Measurements from ENCODE around the gene RARG. TPM values are rescaled to one million over a fixed set of nuclear protein-coding genes. Genes with fewer than 3 reads are reported as not detected.

Gene RARG
- total and polyA plus RNA-seq, 2 of the 8 experiments (the other 6 are each of a cell fraction or from before 2014, with no cell fraction given): 68.6 to 68.9 TPM

DNA sequence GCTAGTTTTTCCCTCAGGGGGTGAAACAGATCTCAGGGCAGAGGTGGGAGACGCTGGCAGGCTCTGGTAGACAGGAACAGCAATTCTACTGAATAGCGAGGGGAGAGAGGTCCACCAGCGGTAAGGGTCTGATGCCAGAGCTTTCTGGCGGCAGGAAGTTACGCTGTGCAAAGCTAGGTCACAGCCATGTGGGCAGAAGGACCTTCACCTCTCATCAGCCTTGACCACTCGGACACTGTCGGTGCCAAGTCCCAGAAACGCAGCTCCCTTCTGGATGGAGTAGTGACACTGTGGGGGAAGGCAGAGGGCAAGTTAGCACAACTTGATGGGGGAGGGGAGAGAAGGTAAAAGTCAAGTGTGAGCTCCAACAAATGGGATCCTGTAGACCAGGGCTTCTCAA lies 61.8 kb downstream of the RARG start (continued):
- no peak for TF ChIP-seq RXRA (IDR thresholded peaks at IDR 0.05; ENCODE audit: insufficient read depth, low read depth, low read length)
- TF ChIP-seq TCF12 (IDR thresholded peaks at IDR 0.05; ENCODE audit: low read depth, low read length): no peak
- TF ChIP-seq NRF1 (IDR thresholded peaks at IDR 0.05; ENCODE audit: low read depth, low read length): no peak
- TF ChIP-seq, protein P1, sequence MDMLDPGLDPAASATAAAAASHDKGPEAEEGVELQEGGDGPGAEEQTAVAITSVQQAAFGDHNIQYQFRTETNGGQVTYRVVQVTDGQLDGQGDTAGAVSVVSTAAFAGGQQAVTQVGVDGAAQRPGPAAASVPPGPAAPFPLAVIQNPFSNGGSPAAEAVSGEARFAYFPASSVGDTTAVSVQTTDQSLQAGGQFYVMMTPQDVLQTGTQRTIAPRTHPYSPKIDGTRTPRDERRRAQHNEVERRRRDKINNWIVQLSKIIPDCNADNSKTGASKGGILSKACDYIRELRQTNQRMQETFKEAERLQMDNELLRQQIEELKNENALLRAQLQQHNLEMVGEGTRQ (IDR thresholded peaks at IDR 0.05; ENCODE audit: low read length): no peak
- TF ChIP-seq ATF3 (IDR thresholded peaks at IDR 0.05; ENCODE audit: insufficient read depth, low read depth, low read length): no peak
- no peak for TF ChIP-seq SAP30 (IDR thresholded peaks at IDR 0.05; ENCODE audit: insufficient read depth, insufficient replicate concordance, low read length)
